ENCODE measurements around the gene PEX16.

The PEX16 gene

GRCh38 chr11:45930951-45931570 is 13.4 kb upstream of the PEX16 start:
- no peak for DNase-seq

- no peak for DNase-seq
Measured at GRCh38 chr11:45930031-45930794, 12.5 kb upstream of the PEX16 start.

- DNase-seq = no peak
Measured at GRCh38 chr11:45929486-45930030, 11.9 kb upstream of the PEX16 start.

GRCh38 chr11:45928535-45929215 is 11.0 kb upstream of the PEX16 start:
- no peak for DNase-seq

- no peak for DNase-seq
Measured at GRCh38 chr11:45927684-45928413, 10.2 kb upstream of the PEX16 start.

- no peak for DNase-seq
Measured at GRCh38 chr11:45927332-45927683, 9.6 kb upstream of the PEX16 start.

- DNase-seq = no peak
Measured at GRCh38 chr11:45926536-45927331, 9.1 kb upstream of the PEX16 start.

- DNase-seq = no peak
Measured at GRCh38 chr11:45926001-45926401, 8.3 kb upstream of the PEX16 start.

GRCh38 chr11:45925550-45925949 is 7.9 kb upstream of the PEX16 start:
- no peak for DNase-seq

GRCh38 chr11:45924927-45925326 is 7.2 kb upstream of the PEX16 start:
- DNase-seq = no peak

- DNase-seq = no peak
Measured at GRCh38 chr11:45924036-45924915, 6.6 kb upstream of the PEX16 start.

GRCh38 chr11:45922425-45923082 is 4.9 kb upstream of the PEX16 start, which contains the start of gene LARGE2:
TSS of gene LARGE2 (plus strand) at chr11:45922656. CDS start at chr11:45922883, 227 bp downstream.
- no peak for DNase-seq

GRCh38 chr11:45921561-45922424 is 4.1 kb upstream of the PEX16 start:
- no peak for DNase-seq

- no peak for DNase-seq
Measured at GRCh38 chr11:45920531-45921477, 3.1 kb upstream of the PEX16 start.

GRCh38 chr11:45919806-45920530 is 2.3 kb upstream of the PEX16 start:
- DNase-seq = no peak

- DNase-seq = no peak
Measured at GRCh38 chr11:45918962-45919675, 1.4 kb upstream of the PEX16 start.

Data from fibroblast of upper back skin (primary cell).